Anterior cingulate cortex (tissue), 58 donors: ENCODE measurements around the gene HOOK2.
A peak's percentile ranks its signal among the peaks of the same experiment; 100 is the strongest.

ENCODE experiments used
- DNase-seq, 58 donors: peaks; one replicate each; lab custom pipeline; 2025; lab: John Stamatoyannopoulos, UW

Gene HOOK2

GRCh38 chr19:12794196-12794941 is 19.0 kb upstream of the HOOK2 start:
- no peak for DNase-seq

- DNase-seq = peak; percentile 39 to 96 (median 88)
These were observed 18.2 kb upstream of the HOOK2 start for GRCh38 chr19:12793290-12794195.

GRCh38 chr19:12792853-12793289 is 17.5 kb upstream of the HOOK2 start:
- DNase-seq = peak in 6 of 58 donors; percentile 23 to 61 (median 46)

- DNase-seq = peak in 53 of 58 donors; percentile 15 to 74 (median 49)
These were observed 16.9 kb upstream of the HOOK2 start for GRCh38 chr19:12792051-12792852.

- peak; percentile 67 to 99 (median 97) for DNase-seq
These were observed 16.1 kb upstream of the HOOK2 start, which contains the start of gene JUNB for GRCh38 chr19:12791345-12792050. Gene JUNB, plus strand, starts transcription at chr19:12791486. Its CDS starts 286 bp downstream, at chr19:12791772.

- DNase-seq = peak in 8 of 58 donors; percentile 18 to 57 (median 42)
These were observed 15.4 kb upstream of the HOOK2 start for GRCh38 chr19:12790628-12791344.

- peak; percentile 46 to 97 (median 91) for DNase-seq
These were observed 14.7 kb upstream of the HOOK2 start for GRCh38 chr19:12789904-12790619.

- DNase-seq = peak in 6 of 58 donors; percentile 36 to 77 (median 44)
These were observed 13.9 kb upstream of the HOOK2 start for GRCh38 chr19:12789098-12789903.

GRCh38 chr19:12788682-12789097 is 13.3 kb upstream of the HOOK2 start:
- peak in 50 of 58 donors; percentile 6 to 78 (median 54) for DNase-seq

GRCh38 chr19:12788042-12788681 is 12.8 kb upstream of the HOOK2 start:
- no peak for DNase-seq

GRCh38 chr19:12787458-12787857 is 12.1 kb upstream of the HOOK2 start:
- DNase-seq = no peak

GRCh38 chr19:12786952-12787351 is 11.6 kb upstream of the HOOK2 start:
- DNase-seq = no peak

- DNase-seq = peak in 51 of 58 donors; percentile 19 to 85 (median 60)
These were observed 11.0 kb upstream of the HOOK2 start for GRCh38 chr19:12786141-12786870.

- DNase-seq = peak in 15 of 58 donors; percentile 9 to 45 (median 25)
These were observed 10.2 kb upstream of the HOOK2 start for GRCh38 chr19:12785431-12786031.

- peak in 1 of 58 donors; percentile 5 for DNase-seq
These were observed 9.6 kb upstream of the HOOK2 start for GRCh38 chr19:12784871-12785430.
